ENCODE results near the gene PTPRD.

The PTPRD gene

DNA sequence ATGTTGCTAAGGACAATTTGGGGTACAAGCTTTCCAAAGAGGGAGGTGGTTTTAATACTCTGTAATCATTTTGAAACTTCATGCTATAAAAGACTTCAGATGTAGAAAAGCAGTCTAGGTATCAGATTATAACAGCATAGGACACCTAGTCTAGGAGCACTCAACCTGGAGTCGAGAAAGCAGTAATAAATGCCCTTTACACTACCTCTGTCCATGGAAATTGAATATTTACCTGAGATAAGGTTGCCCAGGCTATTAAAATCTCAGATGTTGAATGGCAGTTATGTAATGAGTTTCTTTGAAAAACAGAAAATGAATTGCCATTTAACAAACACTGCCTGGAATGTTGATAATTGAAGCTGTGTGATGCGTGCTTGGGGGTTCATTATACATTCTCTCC lies 2251.4 kb downstream of the PTPRD start:
- Histone ChIP-seq H3K36me3 (ENCODE audit: control insufficient read depth in 2 of 2, insufficient read depth in 1 of 2, low read length in 2 of 2) (no peaks in the 10 kb centered on the region), H3K27ac (ENCODE audit: extremely low read depth, low read depth, low read length) (no peak overlapping the region), H3K4me1 (ENCODE audit: control insufficient read depth, insufficient read depth, low read length) (no peaks in the 10 kb centered on the region), H3K9me3 (ENCODE audit: control insufficient read depth, insufficient read depth, low read depth, low read length) (no peaks in the 10 kb centered on the region), H3K4me3 (ENCODE audit: low read depth, low read length) (no peak overlapping the region)
- POLR2A ChIA-PET: no interaction called here
- TF ChIP-seq, protein P1, sequence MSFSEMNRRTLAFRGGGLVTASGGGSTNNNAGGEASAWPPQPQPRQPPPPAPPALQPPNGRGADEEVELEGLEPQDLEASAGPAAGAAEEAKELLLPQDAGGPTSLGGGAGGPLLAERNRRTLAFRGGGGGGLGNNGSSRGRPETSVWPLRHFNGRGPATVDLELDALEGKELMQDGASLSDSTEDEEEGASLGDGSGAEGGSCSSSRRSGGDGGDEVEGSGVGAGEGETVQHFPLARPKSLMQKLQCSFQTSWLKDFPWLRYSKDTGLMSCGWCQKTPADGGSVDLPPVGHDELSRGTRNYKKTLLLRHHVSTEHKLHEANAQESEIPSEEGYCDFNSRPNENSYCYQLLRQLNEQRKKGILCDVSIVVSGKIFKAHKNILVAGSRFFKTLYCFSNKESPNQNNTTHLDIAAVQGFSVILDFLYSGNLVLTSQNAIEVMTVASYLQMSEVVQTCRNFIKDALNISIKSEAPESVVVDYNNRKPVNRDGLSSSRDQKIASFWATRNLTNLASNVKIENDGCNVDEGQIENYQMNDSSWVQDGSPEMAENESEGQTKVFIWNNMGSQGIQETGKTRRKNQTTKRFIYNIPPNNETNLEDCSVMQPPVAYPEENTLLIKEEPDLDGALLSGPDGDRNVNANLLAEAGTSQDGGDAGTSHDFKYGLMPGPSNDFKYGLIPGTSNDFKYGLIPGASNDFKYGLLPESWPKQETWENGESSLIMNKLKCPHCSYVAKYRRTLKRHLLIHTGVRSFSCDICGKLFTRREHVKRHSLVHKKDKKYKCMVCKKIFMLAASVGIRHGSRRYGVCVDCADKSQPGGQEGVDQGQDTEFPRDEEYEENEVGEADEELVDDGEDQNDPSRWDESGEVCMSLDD (tag by site-specific recombination; IDR thresholded peaks at IDR 0.05): no peak
- TF ChIP-seq, protein P2, sequence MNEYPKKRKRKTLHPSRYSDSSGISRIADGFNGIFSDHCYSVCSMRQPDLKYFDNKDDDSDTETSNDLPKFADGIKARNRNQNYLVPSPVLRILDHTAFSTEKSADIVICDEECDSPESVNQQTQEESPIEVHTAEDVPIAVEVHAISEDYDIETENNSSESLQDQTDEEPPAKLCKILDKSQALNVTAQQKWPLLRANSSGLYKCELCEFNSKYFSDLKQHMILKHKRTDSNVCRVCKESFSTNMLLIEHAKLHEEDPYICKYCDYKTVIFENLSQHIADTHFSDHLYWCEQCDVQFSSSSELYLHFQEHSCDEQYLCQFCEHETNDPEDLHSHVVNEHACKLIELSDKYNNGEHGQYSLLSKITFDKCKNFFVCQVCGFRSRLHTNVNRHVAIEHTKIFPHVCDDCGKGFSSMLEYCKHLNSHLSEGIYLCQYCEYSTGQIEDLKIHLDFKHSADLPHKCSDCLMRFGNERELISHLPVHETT (tag by site-specific recombination; IDR thresholded peaks at IDR 0.05): no peak
- TF ChIP-seq KLF16 (tag by site-specific recombination; IDR thresholded peaks at IDR 0.05): no peak
- no peak for TF ChIP-seq ZNF626 (tag by site-specific recombination; IDR thresholded peaks at IDR 0.05)
- TF ChIP-seq MYNN (tag by site-specific recombination; IDR thresholded peaks at IDR 0.05; ENCODE audit: borderline replicate concordance): no peak
- no peak for TF ChIP-seq ZSCAN16 (tag by site-specific recombination; IDR thresholded peaks at IDR 0.05)
- TF ChIP-seq ZNF350 (tag by site-specific recombination; IDR thresholded peaks at IDR 0.05): no peak
- TF ChIP-seq, protein P3, sequence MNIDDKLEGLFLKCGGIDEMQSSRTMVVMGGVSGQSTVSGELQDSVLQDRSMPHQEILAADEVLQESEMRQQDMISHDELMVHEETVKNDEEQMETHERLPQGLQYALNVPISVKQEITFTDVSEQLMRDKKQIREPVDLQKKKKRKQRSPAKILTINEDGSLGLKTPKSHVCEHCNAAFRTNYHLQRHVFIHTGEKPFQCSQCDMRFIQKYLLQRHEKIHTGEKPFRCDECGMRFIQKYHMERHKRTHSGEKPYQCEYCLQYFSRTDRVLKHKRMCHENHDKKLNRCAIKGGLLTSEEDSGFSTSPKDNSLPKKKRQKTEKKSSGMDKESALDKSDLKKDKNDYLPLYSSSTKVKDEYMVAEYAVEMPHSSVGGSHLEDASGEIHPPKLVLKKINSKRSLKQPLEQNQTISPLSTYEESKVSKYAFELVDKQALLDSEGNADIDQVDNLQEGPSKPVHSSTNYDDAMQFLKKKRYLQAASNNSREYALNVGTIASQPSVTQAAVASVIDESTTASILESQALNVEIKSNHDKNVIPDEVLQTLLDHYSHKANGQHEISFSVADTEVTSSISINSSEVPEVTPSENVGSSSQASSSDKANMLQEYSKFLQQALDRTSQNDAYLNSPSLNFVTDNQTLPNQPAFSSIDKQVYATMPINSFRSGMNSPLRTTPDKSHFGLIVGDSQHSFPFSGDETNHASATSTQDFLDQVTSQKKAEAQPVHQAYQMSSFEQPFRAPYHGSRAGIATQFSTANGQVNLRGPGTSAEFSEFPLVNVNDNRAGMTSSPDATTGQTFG (tag by site-specific recombination; IDR thresholded peaks at IDR 0.05; ENCODE audit: borderline replicate concordance): no peak
- no peak for TF ChIP-seq ZNF473 (tag by site-specific recombination; IDR thresholded peaks at IDR 0.05)
- no peak for TF ChIP-seq HOXC10 (CRISPR knock-in tag; IDR thresholded peaks at IDR 0.05)
- TF ChIP-seq ZNF654 (tag by site-specific recombination; IDR thresholded peaks at IDR 0.05; ENCODE audit: low read depth): no peak
- no peak for TF ChIP-seq KLF8 (tag by site-specific recombination; IDR thresholded peaks at IDR 0.05)
- no peak for TF ChIP-seq ZNF544 (tag by site-specific recombination; IDR thresholded peaks at IDR 0.05)
- TF ChIP-seq, protein P4, sequence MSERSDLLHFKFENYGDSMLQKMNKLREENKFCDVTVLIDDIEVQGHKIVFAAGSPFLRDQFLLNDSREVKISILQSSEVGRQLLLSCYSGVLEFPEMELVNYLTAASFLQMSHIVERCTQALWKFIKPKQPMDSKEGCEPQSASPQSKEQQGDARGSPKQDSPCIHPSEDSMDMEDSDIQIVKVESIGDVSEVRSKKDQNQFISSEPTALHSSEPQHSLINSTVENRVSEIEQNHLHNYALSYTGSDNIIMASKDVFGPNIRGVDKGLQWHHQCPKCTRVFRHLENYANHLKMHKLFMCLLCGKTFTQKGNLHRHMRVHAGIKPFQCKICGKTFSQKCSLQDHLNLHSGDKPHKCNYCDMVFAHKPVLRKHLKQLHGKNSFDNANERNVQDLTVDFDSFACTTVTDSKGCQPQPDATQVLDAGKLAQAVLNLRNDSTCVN (tag by site-specific recombination; optimal IDR thresholded peaks at IDR 0.05): no peak
- TF ChIP-seq, protein P5, sequence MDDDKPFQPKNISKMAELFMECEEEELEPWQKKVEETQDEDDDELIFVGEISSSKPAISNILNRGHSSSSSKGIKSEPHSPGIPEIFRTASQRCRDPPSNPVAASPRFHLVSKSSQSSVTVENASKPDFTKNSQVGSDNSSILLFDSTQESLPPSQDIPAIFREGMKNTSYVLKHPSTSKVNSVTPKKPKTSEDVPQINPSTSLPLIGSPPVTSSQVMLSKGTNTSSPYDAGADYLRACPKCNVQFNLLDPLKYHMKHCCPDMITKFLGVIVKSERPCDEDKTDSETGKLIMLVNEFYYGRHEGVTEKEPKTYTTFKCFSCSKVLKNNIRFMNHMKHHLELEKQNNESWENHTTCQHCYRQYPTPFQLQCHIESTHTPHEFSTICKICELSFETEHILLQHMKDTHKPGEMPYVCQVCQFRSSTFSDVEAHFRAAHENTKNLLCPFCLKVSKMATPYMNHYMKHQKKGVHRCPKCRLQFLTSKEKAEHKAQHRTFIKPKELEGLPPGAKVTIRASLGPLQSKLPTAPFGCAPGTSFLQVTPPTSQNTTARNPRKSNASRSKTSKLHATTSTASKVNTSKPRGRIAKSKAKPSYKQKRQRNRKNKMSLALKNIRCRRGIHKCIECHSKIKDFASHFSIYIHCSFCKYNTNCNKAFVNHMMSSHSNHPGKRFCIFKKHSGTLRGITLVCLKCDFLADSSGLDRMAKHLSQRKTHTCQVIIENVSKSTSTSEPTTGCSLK (tag by site-specific recombination; IDR thresholded peaks at IDR 0.05): no peak
- TF ChIP-seq ZNF791 (tag by site-specific recombination; IDR thresholded peaks at IDR 0.05): no peak
- TF ChIP-seq ZNF843 (tag by site-specific recombination; IDR thresholded peaks at IDR 0.05): no peak
- CTCF ChIA-PET: no interaction called here
